KG1 (cell line): ENCODE data around the gene ST3GAL2.

Source experiments
- DNase-seq: peaks from one replicate; lab custom pipeline; 2025; lab: John Stamatoyannopoulos, UW

Gene ST3GAL2

GRCh38 chr16:70438969-70439862 is at the start of gene ST3GAL2:
Gene ST3GAL2, minus strand, starts transcription at chr16:70439100. Its CDS starts 40,570 bp downstream, at chr16:70398530.
- peak; percentile 61 for DNase-seq

GRCh38 chr16:70484867-70485266 is 46.0 kb upstream of the ST3GAL2 start:
- no peak for DNase-seq

- no peak for DNase-seq
Observed at GRCh38 chr16:70483426-70483825, 44.5 kb upstream of the ST3GAL2 start.

- DNase-seq, result no peak
Observed at GRCh38 chr16:70482624-70483023, 43.7 kb upstream of the ST3GAL2 start.

- no peak for DNase-seq
Observed at GRCh38 chr16:70481929-70482536, 43.1 kb upstream of the ST3GAL2 start.

- DNase-seq, result no peak
Observed at GRCh38 chr16:70480127-70481105, 41.5 kb upstream of the ST3GAL2 start.

GRCh38 chr16:70478912-70479341 is 40.0 kb upstream of the ST3GAL2 start:
- no peak for DNase-seq

GRCh38 chr16:70478169-70478568 is 39.3 kb upstream of the ST3GAL2 start:
- DNase-seq, result no peak

- no peak for DNase-seq
Observed at GRCh38 chr16:70476272-70477020, 37.5 kb upstream of the ST3GAL2 start.

- DNase-seq, result no peak
Observed at GRCh38 chr16:70475054-70475871, 36.4 kb upstream of the ST3GAL2 start.

- no peak for DNase-seq
Observed at GRCh38 chr16:70474320-70475053, 35.6 kb upstream of the ST3GAL2 start.

GRCh38 chr16:70473446-70474319 is 34.8 kb upstream of the ST3GAL2 start:
- DNase-seq, result no peak

- DNase-seq, result no peak
Observed at GRCh38 chr16:70472786-70473433, 34.0 kb upstream of the ST3GAL2 start.

- no peak for DNase-seq
Observed at GRCh38 chr16:70470927-70471341, 32.0 kb upstream of the ST3GAL2 start.

GRCh38 chr16:70470141-70470926 is 31.4 kb upstream of the ST3GAL2 start:
- no peak for DNase-seq

GRCh38 chr16:70468776-70469525 is 30.1 kb upstream of the ST3GAL2 start:
- no peak for DNase-seq

GRCh38 chr16:70467608-70468007 is 28.7 kb upstream of the ST3GAL2 start:
- DNase-seq, result no peak
